Stomach (tissue), 9 donors: Measurements from ENCODE around the gene R3HDM2. TPM values are rescaled to one million over a fixed set of nuclear protein-coding genes. Genes with fewer than 3 reads are reported as not detected.

Source experiments
- DNase-seq, 2 donors: peaks; one replicate each; pipeline versions ENCODE4 v3.0.0 to v3.0.0-alpha.2; 2013 to 2019
- H3K27ac ChIP-seq, 5 donors: fragments of 200-600 bp in 4 of 5; sonication (generic) in 4 of 5; one replicate each; pipeline ENCODE4 v1.5.1; 2013 to 2019; ENCODE audit warnings: mild to moderate bottlenecking in 1 of 5, moderate library complexity in 1 of 5
- H3K27me3 ChIP-seq, 3 donors: fragments of 200-600 bp; sonication (generic); one replicate each; pipeline ENCODE4 v1.5.1; 2017 to 2019; ENCODE audit warnings: mixed run types in 1 of 3
- H3K36me3 ChIP-seq, 4 donors: fragments of 200-600 bp; sonication (generic); 1 replicate in 3 of 4; 2 replicates in 1 of 4; pipeline ENCODE4 v1.5.1; 2016 to 2019
- H3K4me1 ChIP-seq, 4 donors: fragments of 200-600 bp; sonication (generic); one replicate each; pipeline ENCODE4 v1.5.1; 2016 to 2019
- H3K4me3 ChIP-seq, 4 donors: fragments of 200-600 bp; sonication (generic) in 3 of 4; one replicate each; pipeline ENCODE4 v1.5.1; 2016 to 2019; ENCODE audit warnings: mild to moderate bottlenecking in 1 of 4
- H3K9me3 ChIP-seq, 4 donors: fragments of 200-600 bp; sonication (generic); one replicate each; pipeline ENCODE4 v1.5.1; 2016 to 2019
- CTCF ChIP-seq, 7 experiments: fragments of 450-650 bp in 4 of 7; fragments of 200-600 bp in 3 of 7; sonication (generic) in 3 of 7; IDR thresholded peaks; one replicate each; pipeline ENCODE4 v1.5.1; 2016 to 2019; ENCODE audit warnings: antibody characterized with exemption in 7 of 7, control low read depth in 2 of 7, mild to moderate bottlenecking in 1 of 7
- EP300 ChIP-seq: sonication (generic); formaldehyde crosslinking; IDR thresholded peaks from one replicate; pipeline ENCODE4 v1.6.1; 2017; ENCODE audit warnings: antibody characterized with exemption
- POLR2A ChIP-seq, 4 donors: fragments of 450-650 bp; IDR thresholded peaks; one replicate each; pipeline ENCODE4 v1.6.1; 2016; ENCODE audit warnings: antibody characterized with exemption in 4 of 4, control low read depth in 2 of 4, mild to moderate bottlenecking in 1 of 4, moderate library complexity in 1 of 4
- POLR2AphosphoS5 ChIP-seq, 3 donors: sonication (generic); formaldehyde crosslinking; IDR thresholded peaks; one replicate each; pipeline ENCODE4 v1.6.1; 2016; ENCODE audit warnings: antibody characterized with exemption in 3 of 3
- WGBS, 5 donors: extraction: QIAGEN DNeasy Blood & Tissue Kit in 3 of 5; methylation state at CpG; one replicate each; pipeline versions ENCODE4 v1.1.5 to v1.1.7; 2013 to 2018; 5-methylcytosine and 5-hydroxymethylcytosine counted together
- intact Hi-C: fragments of 100-400 bp; cut with DNase I; formaldehyde crosslinking; loops from one replicate; pipeline ENCODE4 v1.15.1; 2023; ENCODE audit warnings: low total_unique reads
- polyA plus RNA-seq, 3 donors: library from polyadenylated mRNA; stranded (reverse); fragments of 200-250 nt; gene quantifications; one replicate each; pipeline ENCODE4 v1.2.3, GENCODE V29; 2013
- total RNA-seq, 5 donors: library from RNA; depleted of rRNA; stranded (reverse); fragments of >200 nt; gene quantifications; one replicate each; pipeline versions ENCODE4 v1.1.0 to v1.2.3, GENCODE V29; 2014 to 2016
- donor health status: healthy with polysubstance abuse.
- donor health status: Bipolar disorder and iron deficiency.
- donor health status: healthy.

Gene R3HDM2
- total and polyA plus RNA-seq, 8 donors: 12.4 to 64.3 (median 24.5) TPM

DNA sequence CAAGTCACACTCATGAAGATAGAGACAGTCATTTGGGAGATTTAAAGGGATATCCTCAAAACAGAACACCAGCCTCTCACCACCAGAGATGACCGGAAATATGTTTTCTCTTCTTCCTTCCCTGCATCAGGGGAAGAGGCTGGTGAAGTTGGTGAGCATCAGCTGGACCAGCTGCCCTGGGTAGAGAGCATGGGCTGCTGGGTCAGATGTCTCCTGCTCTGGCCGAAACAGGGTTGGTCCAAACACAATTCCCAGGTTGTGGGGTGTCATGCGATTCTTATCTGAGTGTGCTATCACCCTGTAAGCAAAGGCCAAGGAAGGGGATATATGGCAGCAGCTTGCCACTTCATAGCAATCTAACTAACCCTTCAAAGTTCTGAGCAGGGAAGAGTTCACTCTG lies 41.5 kb upstream of the R3HDM2 start:
- Histone ChIP-seq H3K9me3 (no peaks in the 10 kb centered on the region), H3K4me1 (peaks cover 17 to 35% (median 23%) of the 10 kb centered on the region in 4 donors), H3K4me3 (no peak overlapping the region), H3K27ac (no peak overlapping the region), H3K36me3 (peaks cover 0 to 32% (median 9%) of the 10 kb centered on the region in 4 donors), H3K27me3 (peaks cover 0 to 94% (median 35%) of the 10 kb centered on the region in 3 donors)
- DNase-seq: no peak
- 73 to 93% (median 79%) methylated on average over 2 to 3 of the region's 3 CpGs for WGBS, 5 donors
- intact Hi-C loops: no loop called here
- TF ChIP-seq CTCF (IDR thresholded peaks at IDR 0.05) (no peak), EP300 (no peak), POLR2A (IDR thresholded peaks at IDR 0.05) (no peak), POLR2AphosphoS5 (IDR thresholded peaks at IDR 0.05) (no peak)

DNA sequence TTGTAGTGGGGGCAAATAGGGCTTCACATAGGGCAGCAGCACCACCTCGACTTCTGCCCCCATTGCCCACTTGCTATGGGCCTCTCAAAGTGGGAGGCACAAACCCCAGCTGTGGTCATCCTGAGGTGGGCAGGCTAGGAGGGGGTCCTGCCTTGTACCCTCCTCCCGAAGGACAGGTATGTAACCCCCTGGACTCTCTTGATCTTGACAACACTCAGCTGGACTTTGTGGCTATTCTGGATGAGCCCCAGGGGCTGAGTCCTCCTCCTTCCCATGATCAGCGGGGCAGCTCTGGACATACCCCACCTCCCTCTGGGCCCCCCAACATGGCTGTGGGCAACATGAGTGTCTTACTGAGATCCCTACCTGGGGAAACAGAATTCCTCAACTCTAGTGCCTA lies 40.8 kb upstream of the R3HDM2 start:
- peaks cover 17 to 33% (median 22%) of the 10 kb centered on the region in 4 donors for H3K4me1 ChIP-seq
- no peak for TF ChIP-seq POLR2A (IDR thresholded peaks at IDR 0.05)
- no peak for TF ChIP-seq EP300
- TF ChIP-seq POLR2AphosphoS5 (IDR thresholded peaks at IDR 0.05): no peak
- no peak for TF ChIP-seq CTCF (IDR thresholded peaks at IDR 0.05)
- H3K27ac ChIP-seq: no peak overlapping the region
- no peak for DNase-seq
- no peaks in the 10 kb centered on the region for H3K9me3 ChIP-seq
- H3K27me3 ChIP-seq: peaks cover 0 to 88% (median 29%) of the 10 kb centered on the region in 3 donors
- 80 to 90% (median 84%) methylated on average over 3 of the region's 3 CpGs; no CpG with 5 or more reads in 1 of the 5 donors for WGBS, 5 donors
- H3K4me3 ChIP-seq: no peak overlapping the region
- intact Hi-C loops: no loop called here
- H3K36me3 ChIP-seq: peaks cover 0 to 32% (median 9%) of the 10 kb centered on the region in 4 donors

- peaks cover 14 to 28% (median 17%) of the 10 kb centered on the region in 4 donors for H3K4me1 ChIP-seq
- H3K9me3 ChIP-seq: no peaks in the 10 kb centered on the region
- no peak for DNase-seq
- intact Hi-C loops: no loop called here
- 58 to 77% (median 71%) methylated on average over 3 to 4 of the region's 4 CpGs for WGBS, 5 donors
- H3K4me3 ChIP-seq: no peak overlapping the region
- H3K36me3 ChIP-seq: peaks cover 0 to 32% (median 9%) of the 10 kb centered on the region in 4 donors
- no peak overlapping the region for H3K27ac ChIP-seq
- TF ChIP-seq EP300: no peak
- no peak for TF ChIP-seq CTCF (IDR thresholded peaks at IDR 0.05)
- no peak for TF ChIP-seq POLR2A (IDR thresholded peaks at IDR 0.05)
- no peak for TF ChIP-seq POLR2AphosphoS5 (IDR thresholded peaks at IDR 0.05)
- peaks cover 0 to 83% (median 23%) of the 10 kb centered on the region in 3 donors for H3K27me3 ChIP-seq
Observed at GRCh38 chr12:57470970-57471656, 40.3 kb upstream of the R3HDM2 start.

DNA sequence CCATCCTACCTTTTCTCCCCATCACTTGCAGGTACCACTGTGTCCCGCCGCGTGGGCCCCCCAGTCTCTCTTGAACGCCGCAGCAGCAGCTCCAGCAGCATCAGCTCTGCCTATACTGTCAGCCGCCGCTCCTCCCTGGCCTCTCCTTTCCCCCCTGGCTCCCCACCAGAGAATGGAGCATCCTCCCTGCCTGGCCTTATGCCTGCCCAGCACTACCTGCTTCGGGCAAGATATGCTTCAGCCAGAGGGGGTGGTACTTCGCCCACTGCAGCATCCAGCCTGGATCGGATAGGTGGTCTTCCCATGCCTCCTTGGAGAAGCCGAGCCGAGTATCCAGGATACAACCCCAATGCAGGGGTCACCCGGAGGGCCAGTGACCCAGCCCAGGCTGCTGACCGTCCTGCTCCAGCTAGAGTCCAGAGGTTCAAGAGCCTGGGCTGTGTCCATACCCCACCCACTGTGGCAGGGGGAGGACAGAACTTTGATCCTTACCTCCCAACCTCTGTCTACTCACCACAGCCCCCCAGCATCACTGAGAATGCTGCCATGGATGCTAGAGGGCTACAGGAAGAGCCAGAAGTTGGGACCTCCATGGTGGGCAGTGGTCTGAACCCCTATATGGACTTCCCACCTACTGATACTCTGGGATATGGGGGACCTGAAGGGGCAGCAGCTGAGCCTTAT lies 39.6 kb upstream of the R3HDM2 start:
- intact Hi-C loops: no loop called here
- TF ChIP-seq EP300 (no peak), CTCF (IDR thresholded peaks at IDR 0.05) (no peak), POLR2A (IDR thresholded peaks at IDR 0.05) (no peak), POLR2AphosphoS5 (IDR thresholded peaks at IDR 0.05) (no peak)
- WGBS, 5 donors: 83 to 95% (median 92%) methylated on average over 12 to 14 of the region's 14 CpGs
- Histone ChIP-seq H3K27me3 (peaks cover 0 to 76% (median 17%) of the 10 kb centered on the region in 3 donors), H3K4me1 (peaks cover 7 to 21% (median 10%) of the 10 kb centered on the region in 4 donors), H3K9me3 (no peaks in the 10 kb centered on the region), H3K4me3 (no peak overlapping the region), H3K36me3 (peaks cover 0 to 32% (median 9%) of the 10 kb centered on the region in 4 donors), H3K27ac (no peak overlapping the region)
- DNase-seq: no peak
